ENCODE measurements around the gene PFKFB3. TPM values are rescaled to one million over a fixed set of nuclear protein-coding genes. Genes with fewer than 3 reads are reported as not detected.
"Not testable (repeated sequence)": the region's sequence is repeated elsewhere in the genome, so short reads cannot be mapped to it uniquely, and the experiment has no call there.

The PFKFB3 gene
- total and polyA plus RNA-seq, 4 donors: 11.4 to 234 (median 66.3) TPM

DNA sequence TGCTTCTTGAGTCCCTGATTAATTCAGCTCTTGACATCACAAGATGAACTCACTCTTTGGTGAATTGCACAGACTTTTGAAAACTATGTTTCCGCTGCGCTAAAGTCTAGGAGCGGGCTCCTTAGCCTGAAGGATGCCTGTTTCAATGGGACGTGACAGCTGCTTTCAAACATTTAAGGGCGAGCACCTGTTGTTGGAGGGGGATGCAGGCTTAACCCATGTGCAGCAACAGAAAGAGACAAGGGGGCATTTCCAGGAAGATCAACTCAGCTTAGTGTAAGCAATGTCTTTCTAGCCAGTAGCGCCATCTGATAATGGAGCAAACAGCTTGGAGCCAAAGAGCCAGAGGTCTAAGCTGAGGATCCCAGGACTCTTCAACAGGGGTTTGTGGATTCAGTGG, 8.4 kb upstream of the PFKFB3 start:
- 96 to 98% methylated on average over 6 of the region's 6 CpGs for WGBS, 2 donors
- Histone ChIP-seq H3K9ac (ENCODE audit: insufficient read depth in 1 of 2, low read length in 2 of 2) (no peak overlapping the region), H3K4me1 (ENCODE audit: control insufficient read depth in 5 of 5, insufficient read depth in 5 of 5, low read length in 5 of 5) (peaks cover 0 to 14% (median 8%) of the 10 kb centered on the region in 5 donors), H3K9me3 (ENCODE audit: control insufficient read depth in 4 of 4, insufficient read depth in 3 of 4, low read length in 3 of 4) (no peaks in the 10 kb centered on the region), H3K27me3 (ENCODE audit: control insufficient read depth in 3 of 3, insufficient read depth in 3 of 3, low read length in 2 of 3) (no peaks in the 10 kb centered on the region), H3K4me3 (no peak overlapping the region), H3K27ac (ENCODE audit: low read depth in 1 of 2, low read length in 1 of 2) (peak overlapping the region in 1 of 2 donors; percentile 4), H3K36me3 (ENCODE audit: control insufficient read depth in 4 of 4, insufficient read depth in 4 of 4, low read length in 4 of 4) (no peaks in the 10 kb centered on the region)
- no peak for TF ChIP-seq CTCF (IDR thresholded peaks at IDR 0.05; ENCODE audit: control extremely low read depth, extremely low read depth)
- DNase-seq (no peak), ATAC-seq (ENCODE audit: insufficient read depth, low FRiP score) (no peak)

DNA sequence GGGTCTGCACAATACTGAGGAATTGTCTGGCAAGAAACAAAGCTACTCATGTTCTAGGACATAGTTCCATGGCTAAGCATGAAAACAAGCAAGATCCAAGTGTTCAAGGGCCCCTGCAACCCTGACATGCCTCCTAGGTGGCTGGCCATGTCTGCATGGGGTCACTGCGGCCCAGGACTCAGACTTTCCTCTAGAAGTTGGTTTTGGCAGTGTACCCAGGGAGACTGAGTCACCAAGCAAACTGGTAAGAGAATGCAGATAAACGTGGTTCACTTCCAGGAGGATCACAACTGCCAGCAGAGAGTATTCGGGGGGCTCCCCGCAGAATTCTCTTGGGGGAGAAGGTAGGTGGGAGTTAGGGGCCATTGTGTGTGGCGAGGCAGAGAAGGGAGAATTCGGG, 7.4 kb upstream of the PFKFB3 start:
- peaks cover 0 to 3% (median 0%) of the 10 kb centered on the region in 3 donors for H3K27me3 ChIP-seq (ENCODE audit: control insufficient read depth in 3 of 3, insufficient read depth in 3 of 3, low read length in 2 of 3)
- no peak for TF ChIP-seq CTCF (IDR thresholded peaks at IDR 0.05; ENCODE audit: control extremely low read depth, extremely low read depth)
- no peaks in the 10 kb centered on the region for H3K9me3 ChIP-seq (ENCODE audit: control insufficient read depth in 4 of 4, insufficient read depth in 3 of 4, low read length in 3 of 4)
- H3K36me3 ChIP-seq (ENCODE audit: control insufficient read depth in 4 of 4, insufficient read depth in 4 of 4, low read length in 4 of 4): no peaks in the 10 kb centered on the region
- H3K4me3 ChIP-seq: no peak overlapping the region
- 84 to 85% methylated on average over 6 of the region's 6 CpGs for WGBS, 2 donors
- DNase-seq (no peak), ATAC-seq (ENCODE audit: insufficient read depth, low FRiP score) (no peak)
- H3K27ac ChIP-seq (ENCODE audit: low read depth in 1 of 2, low read length in 1 of 2): peak overlapping the region in 1 of 2 donors; percentile 74
- peaks cover 0 to 14% (median 8%) of the 10 kb centered on the region in 5 donors for H3K4me1 ChIP-seq (ENCODE audit: control insufficient read depth in 5 of 5, insufficient read depth in 5 of 5, low read length in 5 of 5)
- H3K9ac ChIP-seq (ENCODE audit: insufficient read depth in 1 of 2, low read length in 2 of 2): no peak overlapping the region

GRCh38 chr10:6195846-6196245, 6.9 kb upstream of the PFKFB3 start:
- WGBS, 2 donors: 54 to 77% methylated on average over 9 of the region's 9 CpGs
- Histone ChIP-seq H3K27ac (ENCODE audit: low read depth in 1 of 2, low read length in 1 of 2) (peak overlapping the region in 1 of 2 donors; percentile 74), H3K4me3 (no peak overlapping the region), H3K4me1 (ENCODE audit: control insufficient read depth in 5 of 5, insufficient read depth in 5 of 5, low read length in 5 of 5) (peaks cover 0 to 15% (median 8%) of the 10 kb centered on the region in 5 donors), H3K9me3 (ENCODE audit: control insufficient read depth in 4 of 4, insufficient read depth in 3 of 4, low read length in 3 of 4) (no peaks in the 10 kb centered on the region), H3K27me3 (ENCODE audit: control insufficient read depth in 3 of 3, insufficient read depth in 3 of 3, low read length in 2 of 3) (peaks cover 0 to 3% (median 0%) of the 10 kb centered on the region in 3 donors), H3K36me3 (ENCODE audit: control insufficient read depth in 4 of 4, insufficient read depth in 4 of 4, low read length in 4 of 4) (no peaks in the 10 kb centered on the region), H3K9ac (ENCODE audit: insufficient read depth in 1 of 2, low read length in 2 of 2) (no peak overlapping the region)
- DNase-seq (peak in 1 of 3 donors; percentile 30), ATAC-seq (ENCODE audit: insufficient read depth, low FRiP score) (no peak)
- no peak for TF ChIP-seq CTCF (IDR thresholded peaks at IDR 0.05; ENCODE audit: control extremely low read depth, extremely low read depth)

GRCh38 chr10:6196524-6196923, 6.2 kb upstream of the PFKFB3 start:
- DNase-seq; H3K27me3 ChIP-seq (ENCODE audit: control insufficient read depth in 3 of 3, insufficient read depth in 3 of 3, low read length in 2 of 3); H3K9me3 ChIP-seq (ENCODE audit: control insufficient read depth in 4 of 4, insufficient read depth in 3 of 4, low read length in 3 of 4); ATAC-seq (ENCODE audit: insufficient read depth, low FRiP score); H3K4me3 ChIP-seq; H3K36me3 ChIP-seq (ENCODE audit: control insufficient read depth in 4 of 4, insufficient read depth in 4 of 4, low read length in 4 of 4); H3K9ac ChIP-seq (ENCODE audit: insufficient read depth in 1 of 2, low read length in 2 of 2): not testable (repeated sequence)
- peak overlapping the region in 1 of 2 donors; percentile 56 for H3K27ac ChIP-seq (ENCODE audit: low read depth in 1 of 2, low read length in 1 of 2)
- WGBS, 2 donors: 89 to 96% methylated on average over 6 of the region's 6 CpGs
- peaks cover 0 to 17% (median 6%) of the 10 kb centered on the region in 5 donors for H3K4me1 ChIP-seq (ENCODE audit: control insufficient read depth in 5 of 5, insufficient read depth in 5 of 5, low read length in 5 of 5)
